ENCODE results near the gene CBX1.

GRCh38 chr17:48107137-48108055 is 6.1 kb upstream of the CBX1 start, which contains the start of gene SNX11:
- TF ChIP-seq CTCF (IDR thresholded peaks at IDR 0.05) (peak in 1 of 3 experiments; percentile 24), POLR2A (IDR thresholded peaks at IDR 0.05) (peak in 1 of 2 donors; percentile 11), POLR2AphosphoS5 (IDR thresholded peaks at IDR 0.05; ENCODE audit: insufficient read depth in 1 of 2, low read depth in 1 of 2) (peak; percentile 88 to 92)

All from vagina (tissue), 2 donors.